B cell (primary cell): Measurements from ENCODE around the gene PCDHB10.

Experiments used
- CTCF ChIP-seq: fragments of 200-600 bp; IDR thresholded peaks from one replicate; pipeline ENCODE4 v1.8.0; 2022; ENCODE audit warnings: antibody characterized with exemption, mild to moderate bottlenecking
- EZH2 ChIP-seq: IDR thresholded peaks from 2 replicates; pipeline ENCODE4 v1.6.1; 2012; ENCODE audit warnings: borderline replicate concordance, low read depth, mild to moderate bottlenecking, moderate library complexity, low read length; ENCODE audit not compliant: insufficient read depth, poor library complexity, severe bottlenecking

GRCh38 chr5:141223112-141223783, 31.1 kb downstream of the PCDHB10 start, which contains the start of gene PCDHB14:
- TF ChIP-seq CTCF = peak; percentile 38
- TF ChIP-seq EZH2 = no peak
